IPS-18c (cell line): Measurements from ENCODE around the gene POLH.
"Not testable (repeated sequence)": the region's sequence is repeated elsewhere in the genome, so short reads cannot be mapped to it uniquely, and the experiment has no call there.

ENCODE experiments used
- H3K4me3 ChIP-seq: 2 replicates; pipeline ENCODE4 v1.7.0; 2013; ENCODE audit warnings: low read depth, mild to moderate bottlenecking, low read length, moderate library complexity; ENCODE audit not compliant: insufficient read depth
- H3K9me3 ChIP-seq: one replicate; pipeline ENCODE4 v1.6.1; 2013; ENCODE audit warnings: mild to moderate bottlenecking, low read length, moderate library complexity; ENCODE audit not compliant: control insufficient read depth, insufficient read depth

The POLH gene

GRCh38 chr6:43575772-43576551, at the start of gene POLH, which contains the start of gene XPO5:
Gene POLH, plus strand, starts transcription at chr6:43576185. Its CDS starts 6,135 bp downstream, at chr6:43582320.
Gene XPO5, minus strand, starts transcription at chr6:43576038. Its CDS starts 174 bp downstream, at chr6:43575864.
- Histone ChIP-seq H3K4me3 (peak within 1 kb of the TSS; percentile 99), H3K9me3 (no peaks in the 10 kb centered on the region)

- Histone ChIP-seq H3K4me3 (no peak overlapping the region), H3K9me3 (no peaks in the 10 kb centered on the region)
These were observed 43.8 kb upstream of the POLH start for GRCh38 chr6:43532201-43532600.

- not testable (repeated sequence) for H3K4me3 ChIP-seq, H3K9me3 ChIP-seq
These were observed 37.0 kb upstream of the POLH start for GRCh38 chr6:43538986-43539385.

- not testable (repeated sequence) for H3K9me3 ChIP-seq, H3K4me3 ChIP-seq
These were observed 36.6 kb upstream of the POLH start for GRCh38 chr6:43539409-43539808.

GRCh38 chr6:43540507-43540906, 35.5 kb upstream of the POLH start:
- H3K9me3 ChIP-seq = no peaks in the 10 kb centered on the region
- no peak overlapping the region for H3K4me3 ChIP-seq

GRCh38 chr6:43541774-43542471, 34.1 kb upstream of the POLH start:
- no peak overlapping the region for H3K4me3 ChIP-seq
- no peaks in the 10 kb centered on the region for H3K9me3 ChIP-seq

- Histone ChIP-seq H3K4me3 (no peak overlapping the region), H3K9me3 (no peaks in the 10 kb centered on the region)
These were observed 31.5 kb upstream of the POLH start for GRCh38 chr6:43544461-43544860.

GRCh38 chr6:43547222-43547621, 28.8 kb upstream of the POLH start:
- H3K4me3 ChIP-seq = no peak overlapping the region
- H3K9me3 ChIP-seq = no peaks in the 10 kb centered on the region

DNA sequence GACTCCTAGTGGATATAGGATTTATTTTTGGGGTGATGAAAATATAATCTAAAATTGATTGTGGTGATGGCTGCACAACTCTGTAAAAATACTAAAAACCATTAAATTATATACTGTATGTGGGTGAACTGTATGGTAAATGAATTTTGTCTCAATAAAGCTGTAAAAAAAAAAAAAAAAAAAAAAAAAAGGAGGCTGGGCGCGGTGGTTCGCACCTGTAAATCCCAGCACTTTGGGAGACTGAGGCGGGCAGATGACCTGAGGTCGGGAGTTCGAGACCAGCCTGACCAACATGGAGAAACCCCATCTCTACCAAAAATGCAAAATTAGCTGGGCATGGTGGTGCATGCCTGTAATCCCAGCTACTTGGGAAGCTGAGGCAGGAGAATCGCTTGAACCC, 18.4 kb upstream of the POLH start:
- H3K9me3 ChIP-seq, H3K4me3 ChIP-seq: not testable (repeated sequence)

- Histone ChIP-seq H3K9me3 (no peaks in the 10 kb centered on the region), H3K4me3 (no peak overlapping the region)
These were observed 16.7 kb upstream of the POLH start for GRCh38 chr6:43559328-43559727.

DNA sequence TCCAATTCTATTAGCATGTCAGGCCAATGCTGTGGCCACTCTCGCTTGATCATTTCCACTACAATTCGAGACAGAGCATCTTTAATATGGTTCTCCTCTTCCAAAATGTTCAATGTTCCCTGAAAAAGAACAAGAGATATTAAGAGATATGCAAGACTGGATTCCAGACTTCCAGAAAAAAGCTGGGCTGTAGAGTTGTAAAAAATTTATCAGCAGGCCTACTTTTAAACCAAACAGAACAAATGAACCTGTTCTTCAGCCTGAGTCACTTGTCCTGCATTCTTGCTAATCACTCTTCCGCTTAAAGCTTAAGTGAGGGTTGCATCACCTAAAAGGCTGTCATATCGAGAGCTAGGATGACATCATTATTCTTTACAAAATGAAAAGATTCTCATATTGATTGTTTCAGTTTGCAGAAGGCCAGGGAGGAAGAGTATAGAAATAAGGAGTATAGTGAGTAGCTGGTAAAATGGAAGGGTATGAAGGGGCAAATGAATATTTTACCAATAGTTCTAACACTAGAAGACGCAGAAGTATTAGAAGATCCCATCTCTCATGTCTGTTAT, 5.0 kb upstream of the POLH start:
- H3K4me3 ChIP-seq = no peak overlapping the region
- H3K9me3 ChIP-seq = no peaks in the 10 kb centered on the region

DNA sequence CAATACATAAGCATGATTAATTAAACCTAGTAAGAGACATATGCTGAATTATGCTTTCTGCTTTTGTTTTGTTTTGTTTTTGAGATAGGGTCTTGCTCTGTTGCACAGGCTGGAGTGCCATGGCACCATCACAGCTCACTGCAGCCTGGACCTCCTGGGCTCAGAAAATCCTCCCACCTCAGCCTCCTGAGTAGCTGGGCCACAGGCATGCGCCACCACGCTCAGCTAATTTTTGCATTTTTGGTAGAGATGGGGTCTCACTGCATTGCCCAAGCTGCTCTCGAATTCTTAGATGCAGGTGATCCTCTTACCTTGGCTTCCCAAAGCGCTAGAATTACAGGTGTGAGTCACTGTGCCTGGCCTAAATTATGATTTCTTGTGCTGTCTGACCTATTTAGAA, 4.0 kb upstream of the POLH start:
- H3K9me3 ChIP-seq = no peaks in the 10 kb centered on the region
- no peak overlapping the region for H3K4me3 ChIP-seq

DNA sequence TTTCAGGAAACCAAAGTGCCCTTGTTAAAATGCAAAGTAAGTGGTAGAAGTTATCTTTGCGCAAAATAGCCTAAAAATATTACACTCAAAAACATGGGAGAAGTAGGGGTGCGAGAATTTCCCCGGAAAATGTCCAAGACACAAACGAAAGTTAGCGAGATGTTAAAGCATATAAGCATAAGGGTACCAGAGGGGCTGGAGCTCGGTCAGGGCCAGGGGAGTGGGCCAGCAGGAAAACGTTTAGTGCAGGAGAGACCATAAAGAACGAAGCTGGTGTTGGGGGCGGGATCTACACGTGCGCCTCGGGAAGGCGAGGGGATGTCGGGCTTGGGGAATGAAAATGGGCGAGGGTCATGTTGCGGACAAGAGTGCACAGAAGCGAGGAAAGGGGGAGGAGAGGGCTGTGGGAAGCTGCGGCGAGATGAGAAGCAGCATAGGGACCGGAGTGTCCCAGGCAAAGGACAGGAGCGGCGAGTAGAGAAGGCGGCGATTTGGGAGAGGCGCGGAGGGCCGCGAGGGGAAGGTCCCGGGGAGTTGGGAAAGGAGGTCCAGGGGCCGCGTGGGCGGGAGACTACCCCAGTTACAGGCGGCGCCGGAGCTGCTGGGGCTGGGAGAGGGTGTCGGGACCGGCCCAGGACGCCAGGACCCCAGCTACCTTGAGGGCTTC, 747 bp upstream of the POLH start:
- no peaks in the 10 kb centered on the region for H3K9me3 ChIP-seq
- H3K4me3 ChIP-seq = peak overlapping the region; percentile 99

GRCh38 chr6:43578748-43579147, 2.8 kb downstream of the POLH start:
- no peaks in the 10 kb centered on the region for H3K9me3 ChIP-seq
- no peak overlapping the region for H3K4me3 ChIP-seq

DNA sequence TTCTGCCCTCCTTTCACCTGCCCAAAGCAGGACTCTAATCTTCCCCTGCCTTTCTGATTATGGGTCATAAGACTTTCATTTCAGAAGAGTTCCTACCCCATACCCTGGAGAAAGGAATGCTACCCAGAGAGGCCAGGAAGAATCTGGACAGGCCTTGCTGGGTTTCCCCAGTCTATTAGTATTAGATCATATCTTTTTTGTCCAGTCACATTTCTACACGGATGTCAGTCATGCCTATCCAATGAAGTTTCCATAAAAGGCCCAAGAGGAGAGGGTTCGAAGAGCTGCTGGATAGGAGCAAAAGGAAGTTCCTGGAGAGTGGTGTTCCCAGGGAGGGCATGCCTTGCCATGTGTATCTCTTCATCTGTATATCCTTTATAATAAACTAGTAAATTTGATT, 3.2 kb downstream of the POLH start:
- no peak overlapping the region for H3K4me3 ChIP-seq
- H3K9me3 ChIP-seq = no peaks in the 10 kb centered on the region

- Histone ChIP-seq H3K9me3 (no peaks in the 10 kb centered on the region), H3K4me3 (no peak overlapping the region)
These were observed 6.9 kb downstream of the POLH start for GRCh38 chr6:43582911-43583310.

DNA sequence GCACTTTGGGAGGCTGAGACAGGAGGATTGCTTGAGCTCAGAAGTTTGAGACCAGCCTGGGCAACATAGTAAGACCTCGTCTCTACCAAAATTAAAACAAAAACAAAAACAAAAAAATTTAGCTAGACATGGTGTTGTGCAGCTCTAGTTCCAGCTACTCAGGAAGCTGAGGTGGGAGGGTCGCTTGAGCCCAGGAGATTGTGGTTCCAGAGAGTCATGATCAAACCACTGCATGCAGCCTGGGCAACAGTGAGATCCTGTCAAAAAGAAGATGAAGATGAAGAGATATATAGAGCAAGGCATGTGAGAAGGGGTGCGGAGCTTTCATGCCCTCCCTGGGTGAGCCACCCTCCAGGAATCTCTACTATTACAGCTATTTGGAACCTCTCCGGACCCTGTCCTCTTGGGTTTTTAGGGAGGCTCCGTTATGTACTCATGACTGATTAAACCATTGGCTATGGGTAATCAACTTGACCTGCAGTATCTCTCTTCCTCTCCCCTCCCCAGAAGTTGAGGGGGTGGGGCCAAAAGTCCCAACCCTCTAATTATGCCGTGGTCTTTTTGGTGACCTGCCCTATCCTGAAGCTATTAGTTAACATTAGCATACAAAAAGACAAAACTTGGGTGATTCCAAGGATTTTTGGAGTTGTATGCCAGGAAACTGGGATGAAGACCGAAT, 9.0 kb downstream of the POLH start:
- Histone ChIP-seq H3K4me3 (no peak overlapping the region), H3K9me3 (no peaks in the 10 kb centered on the region)
